GM21737 (cell line): ENCODE results near the gene RAD51B.

Experiments
- ATAC-seq: cut with Tn5 transposase; IDR thresholded peaks from one replicate; pipeline ENCODE4 v1.9.1; 2021; ENCODE audit warnings: mild to moderate bottlenecking, moderate library complexity; ENCODE audit not compliant: unreplicated experiment

The RAD51B gene

DNA sequence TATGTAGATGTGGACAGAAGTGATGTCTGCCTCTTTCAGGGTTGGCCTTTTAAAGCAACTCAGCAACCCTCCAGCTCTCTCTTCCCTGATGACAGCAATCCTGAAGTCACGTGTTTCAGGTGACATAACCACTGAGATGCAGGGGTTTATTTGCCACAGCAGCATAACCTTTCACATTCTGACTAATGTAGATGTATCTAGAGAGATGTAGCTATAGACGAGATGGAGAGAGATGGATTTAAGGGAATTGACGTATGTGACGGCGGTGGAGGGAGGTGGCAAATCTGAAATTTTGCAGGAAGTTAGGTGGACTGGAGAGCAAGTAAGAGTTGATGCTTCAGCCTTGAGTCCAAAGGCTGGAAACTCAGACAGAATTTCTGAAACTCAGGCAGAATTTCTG, 847.3 kb downstream of the RAD51B start:
- ATAC-seq, result no peak

DNA sequence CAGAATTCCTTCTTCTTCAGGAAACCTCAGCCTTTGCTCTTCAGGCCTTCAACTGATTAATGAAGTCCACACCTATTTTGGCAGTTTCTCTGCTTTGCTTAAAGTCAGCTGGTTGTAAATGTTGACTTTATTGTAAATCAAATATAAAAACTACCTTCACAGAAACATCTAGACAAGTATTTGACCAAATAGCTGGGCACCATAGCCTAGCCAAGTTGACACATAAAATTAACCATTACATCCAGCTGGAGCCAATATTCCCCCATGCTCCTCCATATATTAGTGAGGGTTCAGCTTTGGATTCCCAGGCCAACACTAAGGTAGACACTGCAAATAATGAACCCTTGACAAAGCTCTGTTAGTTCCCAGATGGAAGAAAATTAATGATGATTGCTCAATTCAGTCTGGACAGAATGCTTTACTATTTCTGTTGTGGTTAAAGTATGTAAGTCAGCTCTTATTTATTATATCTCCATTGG, 847.8 kb downstream of the RAD51B start:
- no peak for ATAC-seq

GRCh38 chr14:68668028-68668427, 848.4 kb downstream of the RAD51B start:
- ATAC-seq, result no peak

DNA sequence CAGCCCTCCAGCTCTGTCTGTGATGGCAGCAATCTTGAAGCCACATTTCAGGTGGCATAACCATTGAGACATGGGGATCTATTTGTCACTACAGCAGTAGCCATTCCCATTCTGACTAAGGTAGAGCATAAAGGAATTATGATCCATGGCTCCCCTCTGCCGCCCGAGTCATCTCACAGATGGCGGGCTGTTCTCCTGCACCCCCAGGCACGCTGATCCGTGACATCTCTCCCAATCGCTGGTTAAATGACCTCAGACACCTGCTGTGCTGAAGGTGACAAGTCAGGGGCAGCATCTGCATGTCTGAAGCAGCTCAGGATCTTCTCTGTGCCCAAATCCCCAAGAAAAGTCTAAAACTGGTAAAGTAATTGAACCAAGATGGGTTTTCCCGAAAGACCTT, 849.0 kb downstream of the RAD51B start:
- no peak for ATAC-seq

DNA sequence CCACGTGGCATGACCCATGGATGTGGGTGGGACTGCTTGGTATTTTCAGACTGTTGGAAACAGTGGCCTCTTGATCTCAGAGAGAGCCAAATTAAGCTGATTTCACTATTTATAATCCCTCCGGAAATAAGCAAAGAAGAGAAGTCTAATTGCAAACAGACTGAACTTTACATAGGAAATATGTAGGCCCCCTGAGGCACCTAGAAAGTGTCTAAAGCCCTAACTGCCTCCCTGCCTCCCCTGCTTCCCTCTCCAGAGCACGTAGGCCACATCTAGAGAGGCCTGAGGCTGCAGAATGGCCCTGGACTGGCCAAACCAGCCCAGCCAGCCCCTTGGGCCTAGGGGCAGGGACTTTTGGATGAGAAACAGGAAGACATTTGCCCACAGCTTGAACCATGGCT, 849.5 kb downstream of the RAD51B start:
- no peak for ATAC-seq

GRCh38 chr14:68669603-68670358, 850.2 kb downstream of the RAD51B start:
- no peak for ATAC-seq

GRCh38 chr14:68670359-68670715, 850.8 kb downstream of the RAD51B start:
- no peak for ATAC-seq

DNA sequence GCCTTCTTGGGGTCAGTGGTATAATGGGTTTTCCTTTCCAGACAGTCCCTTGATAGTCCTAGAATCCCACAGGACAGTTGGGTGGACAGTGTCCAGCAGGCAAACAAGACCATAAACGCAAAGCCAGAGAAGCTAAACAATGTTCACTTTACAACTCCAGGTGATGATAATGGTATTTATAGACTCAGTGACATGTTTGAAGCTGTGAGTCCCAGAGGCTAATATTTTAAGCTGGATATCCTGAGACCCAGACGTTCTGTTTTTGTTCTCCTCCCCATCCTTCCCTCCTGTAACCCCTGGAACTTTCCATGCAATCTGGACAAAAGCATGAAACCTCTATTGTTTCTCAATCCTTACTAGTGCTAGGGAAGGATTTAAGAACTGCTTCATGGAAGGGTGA, 852.3 kb downstream of the RAD51B start:
- no peak for ATAC-seq

- no peak for ATAC-seq
These were observed 853.2 kb downstream of the RAD51B start for GRCh38 chr14:68672609-68673285.

GRCh38 chr14:68673464-68673863, 853.9 kb downstream of the RAD51B start:
- ATAC-seq, result no peak

DNA sequence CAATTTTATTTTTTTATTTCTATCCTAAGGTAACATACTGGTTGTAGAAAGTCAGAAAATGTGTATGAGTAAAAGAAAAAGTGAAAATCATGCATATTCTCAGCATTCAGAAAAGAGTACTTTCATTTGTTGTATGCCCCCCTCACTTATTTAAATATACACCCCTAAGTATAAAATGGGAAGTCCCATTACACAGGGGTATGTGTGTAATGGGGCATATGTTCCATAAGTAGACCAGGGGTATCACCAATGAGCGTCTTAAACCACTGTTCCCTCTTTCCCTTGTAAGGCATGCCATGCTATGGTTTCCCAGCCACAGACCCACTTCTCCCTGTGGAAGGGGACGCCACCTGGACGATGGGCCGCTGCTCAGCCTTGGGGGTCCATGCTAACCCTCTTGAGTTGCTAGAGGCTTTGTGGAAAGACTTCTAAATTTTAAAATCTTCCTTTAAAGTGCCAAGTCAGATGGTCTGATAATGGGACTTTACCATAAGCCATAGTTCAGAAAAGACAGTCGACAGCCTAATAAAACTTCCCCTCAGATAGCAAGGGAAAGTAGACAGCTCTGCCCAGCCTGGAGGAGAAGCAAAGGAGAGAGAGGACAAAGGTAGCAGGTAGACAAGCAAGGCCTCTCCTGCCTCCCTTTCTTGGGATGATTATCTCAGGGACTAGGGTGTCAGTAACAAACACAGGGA, 855.1 kb downstream of the RAD51B start:
- ATAC-seq, result no peak

DNA sequence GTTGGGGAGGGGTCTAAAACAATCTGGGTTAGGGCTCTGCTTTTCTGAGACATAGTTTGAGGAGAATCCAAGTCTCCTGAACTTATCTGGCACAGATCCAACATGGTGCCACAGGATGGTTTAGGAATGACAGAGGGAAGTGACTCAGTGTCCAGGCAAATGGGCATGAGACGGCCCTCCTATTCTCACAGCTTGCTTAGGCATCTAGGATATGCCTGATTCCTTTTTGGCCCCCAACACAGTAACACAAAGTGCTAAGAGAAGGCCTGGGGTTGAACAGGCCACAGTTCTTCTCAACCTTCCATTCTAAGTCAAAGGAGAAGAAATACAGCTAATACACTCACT, 855.6 kb downstream of the RAD51B start:
- no peak for ATAC-seq

DNA sequence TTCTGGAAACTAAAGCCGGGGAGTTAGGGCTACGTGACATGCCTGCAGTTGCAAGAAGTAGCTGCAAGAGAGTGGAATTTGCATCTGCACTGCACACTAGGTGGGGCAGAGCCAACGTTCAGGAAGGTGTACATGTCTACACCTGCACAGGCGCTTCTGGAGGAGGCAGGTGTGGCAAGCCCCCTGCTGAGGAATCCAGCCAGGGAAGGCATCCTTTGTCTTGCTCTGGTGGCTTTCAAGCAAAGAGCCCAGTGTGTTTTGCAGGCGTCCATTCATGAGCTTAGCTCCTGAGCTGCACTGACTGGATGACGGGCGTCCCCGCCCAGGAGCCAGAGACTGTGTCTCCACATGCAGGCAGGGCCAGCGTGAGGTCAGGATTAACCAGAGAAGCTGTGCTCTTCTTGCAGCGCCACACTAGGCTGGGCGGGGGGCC, 856.9 kb downstream of the RAD51B start:
- ATAC-seq, result no peak

DNA sequence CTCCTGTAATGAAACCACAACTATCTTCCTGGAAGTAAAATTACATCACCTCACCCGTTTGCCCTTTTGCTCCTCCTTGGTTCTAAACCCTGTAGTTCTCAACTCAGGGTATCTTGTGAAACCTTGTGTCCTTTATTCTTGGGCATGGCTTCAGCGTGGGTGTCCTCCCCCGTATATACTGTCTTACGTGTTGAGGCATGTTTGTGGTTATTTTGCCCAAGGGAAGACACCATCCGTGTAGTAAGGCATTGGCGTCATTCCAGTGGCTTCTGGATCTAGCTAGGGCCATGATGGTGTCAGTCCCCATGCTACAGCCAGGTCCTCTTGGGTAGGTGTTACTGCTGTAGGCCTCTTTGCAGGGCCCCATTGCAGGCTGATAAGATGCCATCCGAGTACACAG, 857.9 kb downstream of the RAD51B start:
- no peak for ATAC-seq

- no peak for ATAC-seq
These were observed 858.3 kb downstream of the RAD51B start for GRCh38 chr14:68677901-68678300.

GRCh38 chr14:68678471-68678870, 858.9 kb downstream of the RAD51B start:
- no peak for ATAC-seq

DNA sequence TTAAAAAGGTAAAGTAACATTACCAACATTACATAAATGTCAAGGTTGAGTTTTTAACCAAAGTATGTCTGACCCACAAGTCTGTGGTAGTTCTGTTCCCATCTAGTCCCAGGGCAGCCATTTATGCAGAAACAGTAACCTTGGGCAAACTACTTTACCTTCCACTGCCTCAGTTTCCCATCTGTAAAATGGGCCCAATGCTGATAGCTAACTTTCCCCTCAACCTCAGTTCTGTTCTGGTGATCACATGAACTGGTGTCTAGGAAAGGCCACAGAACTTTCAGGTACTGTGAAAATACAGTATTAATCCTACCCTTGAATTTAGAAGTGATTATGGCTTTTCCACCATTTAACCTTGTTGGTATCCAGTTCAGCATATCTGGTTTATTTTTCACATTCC, 859.7 kb downstream of the RAD51B start:
- ATAC-seq, result no peak

GRCh38 chr14:68679746-68680467, 860.3 kb downstream of the RAD51B start:
- ATAC-seq, result no peak

DNA sequence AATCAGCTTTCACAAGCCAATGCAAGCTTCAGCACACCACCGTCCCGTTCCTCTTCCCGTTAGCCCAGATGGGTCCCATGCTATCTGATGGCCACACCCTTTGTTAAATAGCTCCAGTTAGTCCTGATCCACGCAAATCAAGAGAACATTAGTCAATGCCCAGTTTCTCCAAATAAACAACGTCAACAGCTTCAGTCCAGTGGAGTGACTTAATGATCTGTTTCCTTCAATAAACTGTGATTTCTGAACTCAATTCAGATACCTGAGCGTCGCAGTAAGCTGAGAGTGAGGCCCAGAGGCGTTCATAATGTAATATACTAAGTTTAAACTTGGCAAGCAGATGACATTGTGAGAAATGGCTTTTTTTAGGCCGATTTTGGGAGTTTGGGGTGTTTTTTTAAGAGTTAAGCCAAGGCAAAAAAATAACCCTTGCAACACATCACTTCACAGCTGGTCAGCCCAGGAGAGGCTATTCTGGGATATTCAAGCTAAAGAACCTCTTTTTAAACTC, 861.0 kb downstream of the RAD51B start:
- no peak for ATAC-seq

DNA sequence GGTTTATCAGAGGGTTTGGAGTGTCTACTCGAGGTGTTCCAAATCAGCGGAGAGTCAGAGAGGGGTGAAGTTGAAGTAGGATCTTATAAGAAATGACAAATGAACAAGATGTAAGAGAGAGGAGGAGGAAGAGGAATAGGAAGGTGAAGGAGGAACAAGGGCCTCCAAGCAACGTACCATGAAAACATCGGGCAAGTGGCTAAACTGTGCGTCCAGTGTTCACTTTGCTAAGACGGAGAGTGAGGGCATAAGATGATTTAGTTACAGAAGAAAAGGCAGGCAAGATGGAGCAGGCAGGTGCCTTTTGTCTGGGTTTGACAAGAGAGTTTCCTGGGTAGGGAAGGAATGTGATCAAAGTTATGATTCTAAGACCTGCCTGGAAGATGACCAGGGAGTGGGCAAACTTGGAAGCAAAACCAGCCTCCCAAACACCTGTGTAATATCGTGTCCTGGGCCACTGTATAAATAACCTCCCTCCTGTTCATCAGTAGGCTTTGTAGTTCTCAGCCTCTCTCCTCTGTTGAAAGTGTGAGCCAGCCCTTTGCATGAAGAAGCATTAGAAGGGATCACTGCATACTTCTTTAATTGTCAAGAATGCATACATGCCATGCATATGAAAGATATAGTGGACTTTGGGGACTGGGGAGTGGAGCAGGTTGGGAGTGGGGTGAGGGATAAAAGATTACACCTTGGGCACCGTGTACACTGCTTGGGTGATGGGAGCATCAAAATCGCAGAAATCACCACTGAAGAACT, 861.9 kb downstream of the RAD51B start:
- ATAC-seq, result no peak
